Nephron progenitor cell (in vitro differentiated cells): ENCODE data around the gene NOS1.
"Not testable (repeated sequence)": the region's sequence is repeated elsewhere in the genome, so short reads cannot be mapped to it uniquely, and the experiment has no call there.

Experiments
- DNase-seq: peaks from one replicate; pipeline ENCODE4 v3.0.0; 2021
- H3K27ac Mint-ChIP-seq: 2 replicates; pipeline ENCODE4 v1.8.0; 2021; ENCODE audit warnings: mild to moderate bottlenecking, moderate library complexity, mixed read lengths
- H3K27me3 Mint-ChIP-seq: 2 replicates; pipeline ENCODE4 v1.8.0; 2021; ENCODE audit warnings: mild to moderate bottlenecking, low read depth, mixed read lengths; ENCODE audit not compliant: poor library complexity
- H3K36me3 Mint-ChIP-seq: 2 replicates; pipeline ENCODE4 v1.8.0; 2021; ENCODE audit warnings: low read depth, mixed read lengths
- H3K4me1 Mint-ChIP-seq: 2 replicates; pipeline ENCODE4 v1.8.0; 2021; ENCODE audit warnings: mixed read lengths
- H3K4me3 Mint-ChIP-seq: 2 replicates; pipeline ENCODE4 v1.8.0; 2021; ENCODE audit warnings: mild to moderate bottlenecking, moderate library complexity, mixed read lengths
- H3K9me3 Mint-ChIP-seq: 2 replicates; pipeline ENCODE4 v1.8.0; 2021; ENCODE audit warnings: mild to moderate bottlenecking, moderate library complexity, mixed read lengths
- CTCF ChIP-seq: fragments of 200-600 bp; sonication (generic); IDR thresholded peaks from 2 replicates; pipeline ENCODE4 v1.5.0; 2021; ENCODE audit warnings: antibody characterized with exemption

The NOS1 gene

GRCh38 chr12:117377758-117378157, 16.3 kb upstream of the NOS1 start:
- no peak overlapping the region for H3K4me3 Mint-ChIP-seq
- H3K27me3 Mint-ChIP-seq, result peaks cover 43% of the 10 kb centered on the region
- peaks cover 23% of the 10 kb centered on the region for H3K9me3 Mint-ChIP-seq
- H3K36me3 Mint-ChIP-seq, result no peaks in the 10 kb centered on the region
- H3K4me1 Mint-ChIP-seq, result peaks cover 5% of the 10 kb centered on the region
- TF ChIP-seq CTCF, result no peak
- no peak for DNase-seq
- no peak overlapping the region for H3K27ac Mint-ChIP-seq

- no peak for DNase-seq
- no peaks in the 10 kb centered on the region for H3K36me3 Mint-ChIP-seq
- peaks cover 7% of the 10 kb centered on the region for H3K4me1 Mint-ChIP-seq
- no peak for TF ChIP-seq CTCF
- no peak overlapping the region for H3K4me3 Mint-ChIP-seq
- H3K27me3 Mint-ChIP-seq, result peaks cover 74% of the 10 kb centered on the region
- peaks cover 41% of the 10 kb centered on the region for H3K9me3 Mint-ChIP-seq
- H3K27ac Mint-ChIP-seq, result no peak overlapping the region
These were observed 9.2 kb upstream of the NOS1 start for GRCh38 chr12:117370588-117370987.

- not testable (repeated sequence) for DNase-seq, H3K36me3 Mint-ChIP-seq, H3K4me1 Mint-ChIP-seq, H3K4me3 Mint-ChIP-seq, H3K27ac Mint-ChIP-seq
- peaks cover 41% of the 10 kb centered on the region for H3K9me3 Mint-ChIP-seq
- H3K27me3 Mint-ChIP-seq, result peaks cover 75% of the 10 kb centered on the region
These were observed 8.6 kb upstream of the NOS1 start for GRCh38 chr12:117370000-117370399.

GRCh38 chr12:117367006-117367638, 5.7 kb upstream of the NOS1 start:
- no peaks in the 10 kb centered on the region for H3K36me3 Mint-ChIP-seq
- no peak overlapping the region for H3K27ac Mint-ChIP-seq
- peak; percentile 94 for TF ChIP-seq CTCF
- H3K4me3 Mint-ChIP-seq, result no peak overlapping the region
- peak; percentile 89 for DNase-seq
- peaks cover 17% of the 10 kb centered on the region for H3K4me1 Mint-ChIP-seq
- peaks cover 26% of the 10 kb centered on the region for H3K9me3 Mint-ChIP-seq
- peaks cover 86% of the 10 kb centered on the region for H3K27me3 Mint-ChIP-seq

- no peak for DNase-seq
- no peaks in the 10 kb centered on the region for H3K36me3 Mint-ChIP-seq
- H3K4me3 Mint-ChIP-seq, result no peak overlapping the region
- H3K27ac Mint-ChIP-seq, result no peak overlapping the region
- peaks cover 22% of the 10 kb centered on the region for H3K4me1 Mint-ChIP-seq
- TF ChIP-seq CTCF, result no peak
- peaks cover 6% of the 10 kb centered on the region for H3K9me3 Mint-ChIP-seq
- H3K27me3 Mint-ChIP-seq, result peaks cover 90% of the 10 kb centered on the region
These were observed 3.7 kb upstream of the NOS1 start for GRCh38 chr12:117365049-117365616.

- no peak for DNase-seq
- Mint-ChIP-seq H3K27ac (no peak overlapping the region), H3K36me3 (no peaks in the 10 kb centered on the region), H3K27me3 (peaks cover 91% of the 10 kb centered on the region), H3K4me1 (peaks cover 22% of the 10 kb centered on the region), H3K4me3 (no peak overlapping the region), H3K9me3 (no peaks in the 10 kb centered on the region)
- TF ChIP-seq CTCF, result no peak
These were observed 2.6 kb upstream of the NOS1 start for GRCh38 chr12:117363953-117364486.
